Measurements from ENCODE around the gene RAPGEF4.

GRCh38 chr2:172769879-172770278 is 34.2 kb downstream of the RAPGEF4 start:
- TF ChIP-seq POLR2A (IDR thresholded peaks at IDR 0.05; ENCODE audit: low read length) (no peak), GATA1 (IDR thresholded peaks at IDR 0.05; ENCODE audit: low read depth, low read length) (no peak)

All from erythroblast (primary cell).